Left ventricle myocardium inferior (tissue), 1 donor: ENCODE results near the gene PIPOX. TPM values are rescaled to one million over a fixed set of nuclear protein-coding genes. Genes with fewer than 3 reads are reported as not detected.

Source experiments
- DNase-seq: peaks from one replicate; pipeline ENCODE4 v3.0.0-alpha.2; 2020
- H3K27ac ChIP-seq: fragments of 200-600 bp; replicated peaks from 2 replicates; pipeline ENCODE4 v1.8.0; 2021
- H3K27me3 ChIP-seq: fragments of 200-600 bp; 2 replicates; pipeline ENCODE4 v1.8.0; 2021; ENCODE audit warnings: low read depth
- H3K36me3 ChIP-seq: fragments of 200-600 bp; 2 replicates; pipeline ENCODE4 v1.8.0; 2021
- H3K4me1 ChIP-seq: fragments of 200-600 bp; 2 replicates; pipeline ENCODE4 v1.8.0; 2021
- H3K4me3 ChIP-seq: fragments of 200-600 bp; 2 replicates; pipeline ENCODE4 v1.8.0; 2021; ENCODE audit warnings: mild to moderate bottlenecking, moderate library complexity
- H3K9me3 ChIP-seq: fragments of 200-600 bp; replicated peaks from 2 replicates; pipeline ENCODE4 v1.8.0; 2021
- CTCF ChIP-seq: fragments of 200-600 bp; IDR thresholded peaks from 2 replicates; pipeline ENCODE4 v1.8.0; 2021; ENCODE audit warnings: antibody characterized with exemption, mild to moderate bottlenecking, borderline replicate concordance
- intact Hi-C: fragments of 100-400 bp; cut with micrococcal nuclease; formaldehyde crosslinking; loops from one replicate; pipeline ENCODE4 v1.11.0; 2022
- total RNA-seq: library from RNA; stranded (reverse); fragmentation: NEBNext Ultra II Directional; extraction: Animal tissue kit (Norgen Biotek cat#: 25700); gene quantifications from one replicate; pipeline ENCODE4 v1.2.1, GENCODE V29; 2021
- donor health status: DM: no; HTN: yes; CAD: no; lungs with severe emphysema.

Gene PIPOX
- total RNA-seq, 1 donor from 2014 or later = 0.60 TPM

- no peak for DNase-seq
- Histone ChIP-seq H3K4me3 (no peak overlapping the region), H3K27ac (no peak overlapping the region), H3K27me3 (peaks cover 30% of the 10 kb centered on the region), H3K36me3 (no peaks in the 10 kb centered on the region), H3K9me3 (no peaks in the 10 kb centered on the region), H3K4me1 (peaks cover 9% of the 10 kb centered on the region)
- TF ChIP-seq CTCF = no peak
- intact Hi-C loops = no loop called here
Observed at GRCh38 chr17:29045026-29045425, 2.1 kb downstream of the PIPOX start.

- H3K36me3 ChIP-seq = no peaks in the 10 kb centered on the region
Observed at GRCh38 chr17:29045734-29046472, 3.0 kb downstream of the PIPOX start.

GRCh38 chr17:29046473-29046839, 3.5 kb downstream of the PIPOX start:
- peaks cover 30% of the 10 kb centered on the region for H3K27me3 ChIP-seq
- intact Hi-C loops = no loop called here
- H3K4me3 ChIP-seq = no peak overlapping the region
- H3K27ac ChIP-seq = no peak overlapping the region
- TF ChIP-seq CTCF = no peak
- H3K9me3 ChIP-seq = no peaks in the 10 kb centered on the region
- H3K4me1 ChIP-seq = peaks cover 9% of the 10 kb centered on the region
- H3K36me3 ChIP-seq = no peaks in the 10 kb centered on the region
- no peak for DNase-seq

More at GRCh38 chr17:29045734-29046472, 3.0 kb downstream of the PIPOX start:
- H3K27ac ChIP-seq = no peak overlapping the region
- no peak for DNase-seq
- peaks cover 30% of the 10 kb centered on the region for H3K27me3 ChIP-seq
- peaks cover 9% of the 10 kb centered on the region for H3K4me1 ChIP-seq
- no peak for TF ChIP-seq CTCF
- no peaks in the 10 kb centered on the region for H3K9me3 ChIP-seq
- H3K4me3 ChIP-seq = no peak overlapping the region
- intact Hi-C loops = no loop called here

GRCh38 chr17:29048440-29049368, 5.8 kb downstream of the PIPOX start:
- H3K9me3 ChIP-seq = no peaks in the 10 kb centered on the region
- intact Hi-C loops = no loop called here
- H3K27ac ChIP-seq = no peak overlapping the region
- no peak for DNase-seq
- H3K27me3 ChIP-seq = peaks cover 30% of the 10 kb centered on the region
- no peaks in the 10 kb centered on the region for H3K4me1 ChIP-seq
- TF ChIP-seq CTCF = no peak
- H3K4me3 ChIP-seq = no peak overlapping the region
- H3K36me3 ChIP-seq = no peaks in the 10 kb centered on the region

- no peak for TF ChIP-seq CTCF
- H3K4me3 ChIP-seq = no peak overlapping the region
- H3K36me3 ChIP-seq = no peaks in the 10 kb centered on the region
- intact Hi-C loops = no loop called here
- no peaks in the 10 kb centered on the region for H3K9me3 ChIP-seq
- no peaks in the 10 kb centered on the region for H3K4me1 ChIP-seq
- H3K27ac ChIP-seq = no peak overlapping the region
- peaks cover 31% of the 10 kb centered on the region for H3K27me3 ChIP-seq
- DNase-seq = no peak
Observed at GRCh38 chr17:29049541-29050145, 6.7 kb downstream of the PIPOX start.
